GM19324 (cell line): ENCODE results near the gene FAM219A.
"Not testable (repeated sequence)": the region's sequence is repeated elsewhere in the genome, so short reads cannot be mapped to it uniquely, and the experiment has no call there.

Experiments
- ATAC-seq: cut with Tn5 transposase; IDR thresholded peaks from one replicate; pipeline ENCODE4 v1.9.1; 2021; ENCODE audit warnings: mild to moderate bottlenecking, moderate library complexity; ENCODE audit not compliant: unreplicated experiment, low FRiP score

Gene FAM219A

GRCh38 chr9:34446951-34447350 lies 11.4 kb downstream of the FAM219A start:
- ATAC-seq = no peak

DNA sequence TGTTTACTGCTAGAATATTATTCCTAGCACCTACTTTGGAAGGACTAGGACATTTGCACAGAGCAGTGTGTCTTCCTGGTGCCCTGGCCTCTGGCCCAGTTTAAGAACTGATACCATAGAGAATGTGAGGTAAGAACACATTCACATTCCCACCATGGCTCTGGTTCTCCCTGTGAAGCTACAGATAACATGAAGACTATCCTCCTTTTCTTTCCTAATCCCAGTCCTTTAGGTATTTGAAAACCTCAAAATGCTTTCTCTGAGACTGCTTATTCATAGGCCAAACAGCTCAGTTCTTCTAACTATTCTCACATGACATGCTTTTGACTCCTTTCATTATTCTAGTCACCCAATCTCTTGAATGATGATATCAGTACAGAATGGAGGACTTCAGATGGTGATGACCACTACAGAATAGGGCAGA lies 11.9 kb downstream of the FAM219A start:
- ATAC-seq = no peak

DNA sequence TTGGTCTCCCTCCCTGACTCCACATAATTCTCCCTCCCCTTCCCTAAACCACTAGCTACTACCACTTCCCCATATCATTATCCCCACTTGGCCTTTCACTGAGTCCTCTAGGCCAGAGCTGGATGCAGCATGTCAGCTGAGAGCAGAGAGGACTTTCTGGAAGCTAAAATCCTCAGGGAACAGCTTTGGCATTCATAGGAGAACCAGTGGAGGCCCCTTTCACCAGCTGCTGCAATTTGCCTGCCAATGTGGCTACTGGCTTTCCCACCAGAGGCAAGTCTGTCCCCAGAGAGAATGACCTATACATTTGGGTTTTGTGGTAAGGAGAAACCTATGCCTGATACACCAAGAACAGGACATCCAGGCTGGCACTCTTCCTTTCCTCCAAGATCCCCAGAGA lies 14.4 kb downstream of the FAM219A start:
- no peak for ATAC-seq

DNA sequence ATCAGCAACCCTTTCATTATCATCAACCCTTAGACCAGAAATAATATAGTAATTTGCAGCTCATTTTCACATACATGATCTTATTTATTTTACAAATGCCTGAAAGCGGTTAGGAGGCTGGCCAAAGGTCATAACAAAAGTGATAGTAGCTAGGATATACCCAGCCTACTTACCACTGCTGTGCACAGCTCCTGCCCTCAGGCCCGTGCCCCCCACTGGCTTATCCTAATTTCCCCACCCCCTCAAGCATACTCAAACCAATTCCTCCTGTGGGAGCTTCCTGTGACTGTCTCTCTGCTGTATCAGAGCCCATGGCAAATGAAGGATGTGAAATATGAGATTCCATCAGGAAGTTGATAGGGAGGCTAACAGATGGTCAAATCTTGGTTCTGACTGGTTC lies 14.8 kb downstream of the FAM219A start:
- no peak for ATAC-seq

GRCh38 chr9:34442770-34443169 lies 15.6 kb downstream of the FAM219A start:
- ATAC-seq = no peak

DNA sequence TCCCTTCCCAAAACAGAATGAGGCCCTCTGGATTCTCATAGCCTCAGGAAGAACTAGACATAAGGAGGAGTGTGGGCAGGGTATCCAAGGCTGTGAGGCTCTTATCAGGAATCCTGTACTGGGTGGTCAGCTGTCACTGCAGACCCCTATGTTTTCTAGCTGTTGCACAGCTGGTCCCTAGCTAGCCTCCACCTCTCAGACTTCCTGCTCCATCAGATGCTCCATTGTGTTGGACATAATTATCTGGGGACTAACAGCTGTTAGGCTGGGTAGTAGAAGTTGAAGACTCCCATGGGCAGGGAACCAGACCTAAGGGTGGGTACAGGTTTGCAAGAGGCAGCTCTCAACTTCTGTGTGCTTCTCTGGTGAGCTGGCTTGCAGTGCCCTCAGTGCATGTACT lies 18.4 kb downstream of the FAM219A start:
- ATAC-seq = no peak

DNA sequence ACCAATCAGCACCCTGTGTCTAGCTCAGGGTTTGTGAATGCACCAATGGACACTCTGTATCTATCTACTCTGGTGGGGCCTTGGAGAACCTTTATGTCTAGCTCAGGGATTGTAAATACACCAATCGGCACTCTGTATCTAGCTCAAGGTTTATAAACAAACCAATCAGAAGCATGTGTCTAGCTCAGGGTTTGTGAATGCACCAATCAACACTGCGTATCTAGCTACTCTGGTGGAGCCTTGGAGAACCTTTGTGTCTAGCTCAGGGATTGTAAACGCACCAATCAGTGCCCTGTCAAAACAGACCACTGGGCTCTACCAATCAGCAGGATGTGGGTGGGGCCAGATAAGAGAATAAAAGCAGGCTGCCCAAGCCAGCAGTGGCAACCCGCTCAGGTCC lies 19.9 kb downstream of the FAM219A start:
- ATAC-seq = not testable (repeated sequence)

GRCh38 chr9:34437926-34438307 lies 20.5 kb downstream of the FAM219A start:
- not testable (repeated sequence) for ATAC-seq

DNA sequence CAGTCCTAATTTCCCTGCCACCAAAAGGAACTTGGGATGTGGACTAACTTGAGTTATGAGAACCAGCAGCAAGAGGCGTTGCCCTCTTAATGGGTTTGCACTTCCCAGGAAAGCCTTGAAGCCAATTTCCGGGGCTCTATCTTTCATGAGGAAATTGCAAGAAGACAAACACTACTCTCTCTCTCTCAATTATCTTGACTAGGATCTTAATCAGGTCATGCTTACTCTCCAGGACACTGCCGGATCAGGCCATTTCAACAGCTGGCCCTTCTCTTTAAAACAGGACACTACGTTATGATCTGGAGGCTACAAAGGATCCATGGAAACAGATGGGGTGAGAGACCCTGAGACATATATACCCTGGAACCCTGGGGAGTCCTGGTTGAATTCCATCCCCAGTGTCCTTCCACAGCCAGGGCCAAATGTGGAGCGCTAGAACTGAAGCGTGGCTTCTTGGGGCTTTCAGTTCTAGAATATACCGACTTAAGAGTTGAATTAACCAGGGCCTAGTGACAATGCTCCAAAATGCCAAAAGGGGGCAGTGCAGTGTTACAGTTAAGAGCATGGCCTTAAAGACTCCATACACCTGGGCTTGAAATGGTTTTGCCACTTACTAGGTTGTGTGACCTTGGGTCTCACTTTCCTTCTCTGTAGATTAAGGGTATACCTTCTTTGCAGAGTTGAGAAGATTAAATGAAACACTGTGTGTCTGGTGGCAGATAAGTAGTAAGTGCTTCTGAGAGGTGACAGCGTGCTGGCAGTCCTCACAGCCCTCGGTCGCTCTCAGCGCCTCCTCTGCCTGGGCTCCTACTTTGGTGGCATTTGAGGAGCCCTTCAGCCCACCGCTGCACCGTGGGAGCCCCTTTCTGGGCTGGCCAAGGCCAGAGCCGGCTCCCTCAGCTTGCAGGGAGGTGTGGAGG lies 21.1 kb downstream of the FAM219A start:
- ATAC-seq = peak; percentile 68

GRCh38 chr9:34431667-34432066 lies 26.7 kb downstream of the FAM219A start:
- no peak for ATAC-seq

DNA sequence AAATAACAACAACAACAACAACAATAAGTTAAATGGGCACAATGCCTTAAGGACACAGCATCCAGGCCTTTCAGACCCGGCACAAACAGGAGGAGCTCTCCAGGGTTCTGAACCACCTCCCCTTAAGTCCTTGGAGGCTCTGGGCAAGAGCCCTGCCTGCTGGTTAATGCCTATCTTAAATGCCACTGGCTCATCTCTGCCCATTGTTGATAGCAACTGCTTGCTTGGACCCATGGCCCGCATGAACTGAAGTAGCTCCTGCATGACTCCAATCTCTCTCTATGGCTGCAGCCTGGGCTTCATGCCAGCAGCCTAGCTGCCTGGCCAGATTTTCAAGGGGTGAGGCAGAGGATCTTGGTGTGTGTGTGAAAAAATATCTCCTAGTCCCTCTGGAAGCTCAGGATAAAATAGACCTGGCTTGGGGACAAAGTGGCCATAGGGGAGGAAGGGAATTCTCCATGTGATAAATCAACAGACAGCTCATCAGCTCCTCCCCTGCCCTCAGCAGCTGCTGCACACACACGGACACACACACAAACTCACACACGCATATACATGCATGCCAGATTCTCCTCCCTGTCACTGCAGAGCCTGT lies 27.4 kb downstream of the FAM219A start:
- ATAC-seq = no peak

GRCh38 chr9:34428325-34428958 lies 29.9 kb downstream of the FAM219A start:
- no peak for ATAC-seq

GRCh38 chr9:34426347-34427074 lies 31.9 kb downstream of the FAM219A start:
- no peak for ATAC-seq

DNA sequence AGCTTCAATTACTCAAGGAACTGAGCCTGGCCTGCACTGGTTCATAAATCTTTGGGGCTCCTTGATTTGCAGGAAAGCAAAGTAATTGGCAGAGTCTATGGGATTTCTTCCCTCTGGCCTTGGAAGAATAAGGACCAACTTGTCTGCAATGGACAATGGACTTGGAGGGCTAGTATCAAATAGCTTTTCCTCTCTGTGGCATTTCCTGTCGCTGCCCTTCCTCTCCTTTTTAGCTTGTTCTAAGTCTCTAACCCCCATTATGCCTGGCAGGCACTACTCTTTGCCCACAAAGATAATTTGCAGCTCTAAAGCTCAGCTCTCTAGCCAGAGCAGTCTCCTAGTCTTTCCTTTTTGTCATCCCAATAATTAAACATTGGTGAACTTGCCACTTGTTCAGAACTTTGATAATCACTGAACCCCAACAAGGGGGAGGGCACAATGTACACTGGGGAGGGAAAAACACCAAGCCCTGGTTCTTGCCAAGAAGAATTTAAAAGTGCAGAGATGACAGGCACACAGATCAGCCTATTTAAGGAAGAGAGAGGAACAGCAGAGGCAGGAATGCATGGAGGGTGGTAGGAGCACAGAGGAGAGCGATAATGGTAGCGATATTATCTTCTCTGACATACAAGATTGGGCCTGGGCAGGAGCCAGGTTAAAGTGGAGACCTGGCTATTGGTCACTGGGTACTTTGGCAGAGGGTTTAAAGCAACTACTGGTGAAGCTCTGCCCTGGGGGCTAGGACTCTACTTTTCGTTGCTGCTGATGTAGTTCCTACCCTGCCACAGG lies 38.5 kb downstream of the FAM219A start:
- no peak for ATAC-seq

DNA sequence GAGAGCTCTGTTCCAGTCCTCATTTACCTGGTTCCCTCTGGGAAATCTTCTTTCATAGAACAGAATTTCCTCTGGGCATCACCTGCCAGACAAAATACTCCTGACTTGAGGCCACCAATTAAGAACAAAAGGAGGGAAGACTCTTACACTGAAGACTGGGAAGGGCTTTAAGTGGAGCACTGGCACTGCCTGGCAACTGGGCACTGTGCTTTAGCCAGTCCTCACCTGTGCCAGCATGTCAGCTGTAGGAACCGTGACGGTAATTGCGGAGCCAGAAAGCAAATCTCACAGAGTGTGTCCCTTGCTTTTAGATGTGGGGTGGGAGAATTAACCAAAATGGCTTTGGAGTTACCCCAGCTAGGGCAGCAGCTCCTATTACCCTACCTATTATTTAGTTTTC lies 40.6 kb downstream of the FAM219A start:
- no peak for ATAC-seq

DNA sequence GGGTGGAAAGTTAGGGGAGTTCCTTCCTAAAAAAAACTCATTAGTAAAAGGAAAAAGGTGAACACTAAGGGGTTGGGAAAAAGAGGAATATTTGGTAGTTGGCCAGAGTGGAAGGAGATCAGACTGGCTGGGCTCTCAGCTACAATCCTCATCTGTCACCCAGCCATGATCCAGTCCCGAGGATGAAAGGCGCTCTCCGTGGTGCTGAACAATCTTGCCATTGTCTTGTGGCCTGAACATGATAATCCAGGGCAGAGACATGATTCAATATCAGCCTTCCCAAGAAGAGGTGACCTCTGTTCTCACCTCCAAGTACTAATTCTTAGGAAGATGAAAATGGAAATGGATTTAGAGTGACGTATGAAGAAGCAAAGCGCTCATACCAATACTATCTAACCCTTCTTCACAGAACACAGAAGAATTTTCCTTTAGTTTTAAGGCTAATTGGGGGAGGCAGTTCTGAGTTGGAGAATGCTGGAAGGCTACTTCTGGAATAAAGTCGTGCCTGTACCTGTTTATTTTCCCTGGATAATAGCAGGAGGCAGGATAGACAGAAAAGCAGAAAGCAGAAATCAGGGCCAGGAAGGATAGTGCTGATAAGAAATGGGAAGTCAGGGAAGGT lies 45.0 kb downstream of the FAM219A start:
- no peak for ATAC-seq

DNA sequence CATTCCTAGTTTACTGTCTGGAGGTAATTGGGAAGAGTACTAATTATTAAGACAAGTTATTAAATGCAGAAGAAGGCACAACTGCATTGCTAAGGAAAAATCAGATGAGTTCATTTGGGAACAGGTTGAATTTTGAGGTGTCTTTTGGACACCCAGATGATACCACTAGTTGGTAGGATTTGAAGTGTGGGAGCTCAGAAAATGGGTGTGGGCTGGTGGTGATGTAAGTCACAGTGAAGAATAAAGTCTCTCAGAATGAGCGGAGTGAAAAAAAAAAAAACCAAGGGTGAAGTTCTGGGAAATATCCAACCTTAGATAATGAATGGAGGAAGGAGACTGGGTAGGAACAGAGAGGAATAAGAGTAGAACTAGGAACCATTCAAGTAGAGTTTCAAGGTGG lies 46.0 kb downstream of the FAM219A start:
- ATAC-seq = no peak

- no peak for ATAC-seq
These were observed 49.2 kb downstream of the FAM219A start for GRCh38 chr9:34409154-34409553.

DNA sequence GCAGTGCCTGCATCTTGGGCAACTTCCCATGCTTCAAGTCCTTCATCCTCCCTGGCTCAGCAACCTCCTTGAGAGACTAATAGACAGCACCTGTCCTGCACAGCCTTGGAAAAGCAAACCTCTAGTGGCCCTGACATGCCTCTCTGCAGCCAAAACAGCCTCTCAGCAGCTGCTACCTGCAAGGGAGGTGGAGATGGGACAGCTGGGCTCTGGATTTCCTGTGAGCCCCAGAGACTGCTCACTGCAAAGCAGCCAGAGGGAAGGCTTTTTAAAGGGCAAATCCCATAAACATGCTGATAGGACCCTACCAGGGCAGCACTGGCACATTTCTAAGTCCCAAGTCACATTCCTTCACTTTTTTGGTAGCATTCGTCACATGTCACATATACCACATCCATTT lies 50.2 kb downstream of the FAM219A start:
- ATAC-seq = no peak

DNA sequence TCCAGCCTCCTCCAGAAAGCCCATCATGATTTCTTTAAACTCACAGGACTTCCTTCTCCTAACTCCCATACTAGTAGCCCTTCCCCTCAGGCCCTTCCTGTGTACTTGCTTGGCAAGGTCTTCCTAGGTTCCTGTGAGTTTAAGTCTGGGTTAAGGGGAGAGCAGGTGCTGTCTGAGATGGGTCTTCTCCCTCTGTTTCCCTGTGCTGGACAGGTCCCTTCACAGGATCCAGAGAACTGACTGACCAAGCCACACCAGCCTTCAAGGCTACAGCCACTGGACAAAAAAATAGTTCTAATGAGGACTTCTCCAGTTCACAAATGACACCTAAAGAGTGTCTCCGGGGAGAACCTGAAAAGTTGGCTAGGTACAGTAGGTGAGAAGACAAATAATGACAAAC lies 52.2 kb downstream of the FAM219A start:
- no peak for ATAC-seq
